OCI-LY1 (cell line): ENCODE results near the gene ENPP7.

Experiments
- H2AFZ ChIP-seq: fragments of 200-600 bp; sonication (generic), shearing (Covaris generic); 2 replicates; pipeline ENCODE4 v1.6.0; 2014; ENCODE audit warnings: antibody characterized with exemption, mild to moderate bottlenecking, low read length
- H3F3A ChIP-seq: fragments of 200-600 bp; sonication (generic), shearing (Covaris generic); 2 replicates; pipeline ENCODE4 v1.6.0; 2014; ENCODE audit warnings: mild to moderate bottlenecking, antibody characterized with exemption, low read length, moderate library complexity; ENCODE audit not compliant: insufficient read depth
- H3K27ac ChIP-seq: fragments of 200-600 bp; sonication (generic); 2 replicates; pipeline ENCODE4 v1.5.1; 2014; ENCODE audit warnings: low read length, mixed run types, mild to moderate bottlenecking, low read depth; ENCODE audit not compliant: poor library complexity, severe bottlenecking
- H3K27me3 ChIP-seq: fragments of 200-600 bp; sonication (generic); 2 replicates; pipeline ENCODE4 v1.6.0; 2014; ENCODE audit warnings: antibody characterized with exemption, mild to moderate bottlenecking, low read length, moderate library complexity; ENCODE audit not compliant: insufficient read depth
- H3K36me3 ChIP-seq: fragments of 200-600 bp; sonication (generic); 2 replicates; pipeline ENCODE4 v1.6.1; 2014; ENCODE audit warnings: mild to moderate bottlenecking, antibody characterized with exemption, low read length, moderate library complexity, mixed read lengths; ENCODE audit not compliant: insufficient read depth
- H3K4me1 ChIP-seq: fragments of 200-600 bp; sonication (generic); 2 replicates; pipeline ENCODE4 v1.5.1; 2014; ENCODE audit warnings: mild to moderate bottlenecking, low read length, moderate library complexity; ENCODE audit not compliant: insufficient read depth, severe bottlenecking
- H3K4me2 ChIP-seq: fragments of 200-600 bp; sonication (generic), shearing (Covaris generic); 2 replicates; pipeline ENCODE4 v1.6.1; 2014; ENCODE audit warnings: low read length
- H3K4me3 ChIP-seq: fragments of 200-600 bp; sonication (generic); 2 replicates; pipeline ENCODE4 v1.5.1; 2014; ENCODE audit warnings: low read length, low read depth, mild to moderate bottlenecking, mixed read lengths; ENCODE audit not compliant: poor library complexity, severe bottlenecking
- H3K79me2 ChIP-seq: fragments of 200-600 bp; shearing (Covaris generic); 2 replicates; pipeline ENCODE4 v1.6.1; 2016; ENCODE audit warnings: mixed run types, low read length, mixed read lengths; ENCODE audit not compliant: insufficient read depth
- H3K9ac ChIP-seq: fragments of 200-600 bp; sonication (generic), shearing (Covaris generic); 2 replicates; pipeline ENCODE4 v1.6.1; 2014; ENCODE audit warnings: mild to moderate bottlenecking, low read length, mixed read lengths
- H3K9me2 ChIP-seq: fragments of 200-600 bp; sonication (generic), shearing (Covaris generic); 2 replicates; pipeline ENCODE4 v1.6.1; 2014; ENCODE audit warnings: low read depth, mild to moderate bottlenecking, low read length, mixed read lengths
- H3K9me3 ChIP-seq: fragments of 200-600 bp; shearing (Covaris generic); 2 replicates; pipeline ENCODE4 v1.6.1; 2014; ENCODE audit warnings: low read length, mixed read lengths
- H4K20me1 ChIP-seq: fragments of 200-600 bp; sonication (generic), shearing (Covaris generic); 2 replicates; pipeline ENCODE4 v1.6.0; 2016; ENCODE audit warnings: mild to moderate bottlenecking, low read length; ENCODE audit not compliant: insufficient read depth
- CTCF ChIP-seq: fragments of 200-600 bp; sonication (generic), shearing (Covaris generic); IDR thresholded peaks from 2 replicates; pipeline ENCODE4 v1.5.1; 2017; ENCODE audit warnings: mild to moderate bottlenecking, antibody characterized with exemption, low read length, moderate library complexity, mixed read lengths
- EZH2 ChIP-seq: fragments of 200-600 bp; sonication (generic), shearing (Covaris generic); IDR thresholded peaks from 2 replicates; pipeline ENCODE4 v1.8.0; 2017; ENCODE audit warnings: borderline replicate concordance, mixed run types, mild to moderate bottlenecking, antibody characterized with exemption, low read length, moderate library complexity, mixed read lengths

The ENPP7 gene

GRCh38 chr17:79788455-79788854, 57.7 kb downstream of the ENPP7 start:
- H3K27ac ChIP-seq: no peak overlapping the region
- H3K4me3 ChIP-seq: no peak overlapping the region
- H3K36me3 ChIP-seq: peaks cover 20% of the 10 kb centered on the region
- H3K4me1 ChIP-seq: no peaks in the 10 kb centered on the region
- H3K9me2 ChIP-seq: no peaks in the 10 kb centered on the region
- no peak overlapping the region for H2AFZ ChIP-seq
- H3K9me3 ChIP-seq: no peaks in the 10 kb centered on the region
- H3K4me2 ChIP-seq: no peak overlapping the region
- no peak for TF ChIP-seq EZH2
- TF ChIP-seq CTCF: no peak
- H3K9ac ChIP-seq: no peak overlapping the region
- H3K79me2 ChIP-seq: no peaks in the 10 kb centered on the region
- H4K20me1 ChIP-seq: no peaks in the 10 kb centered on the region
- no peaks in the 10 kb centered on the region for H3F3A ChIP-seq
- no peaks in the 10 kb centered on the region for H3K27me3 ChIP-seq

- no peaks in the 10 kb centered on the region for H4K20me1 ChIP-seq
- H3K4me3 ChIP-seq: no peak overlapping the region
- H3F3A ChIP-seq: no peaks in the 10 kb centered on the region
- H3K36me3 ChIP-seq: peaks cover 16% of the 10 kb centered on the region
- no peak overlapping the region for H3K4me2 ChIP-seq
- H3K27me3 ChIP-seq: no peaks in the 10 kb centered on the region
- no peaks in the 10 kb centered on the region for H3K79me2 ChIP-seq
- H3K4me1 ChIP-seq: no peaks in the 10 kb centered on the region
- no peaks in the 10 kb centered on the region for H3K9me3 ChIP-seq
- H2AFZ ChIP-seq: no peak overlapping the region
- no peak overlapping the region for H3K27ac ChIP-seq
- no peak overlapping the region for H3K9ac ChIP-seq
- no peak for TF ChIP-seq CTCF
- TF ChIP-seq EZH2: no peak
- no peaks in the 10 kb centered on the region for H3K9me2 ChIP-seq
Observed at GRCh38 chr17:79788989-79789942, 58.5 kb downstream of the ENPP7 start.

- Histone ChIP-seq H3K4me2 (no peak overlapping the region), H3K79me2 (no peaks in the 10 kb centered on the region), H3F3A (no peaks in the 10 kb centered on the region), H3K27ac (no peak overlapping the region), H3K9me2 (no peaks in the 10 kb centered on the region), H3K36me3 (peaks cover 16% of the 10 kb centered on the region), H3K9ac (no peak overlapping the region), H3K4me1 (peaks cover 4% of the 10 kb centered on the region), H3K27me3 (no peaks in the 10 kb centered on the region), H3K9me3 (no peaks in the 10 kb centered on the region), H3K4me3 (no peak overlapping the region), H4K20me1 (no peaks in the 10 kb centered on the region), H2AFZ (no peak overlapping the region)
- TF ChIP-seq EZH2 (no peak), CTCF (peak; percentile 83)
Observed at GRCh38 chr17:79789943-79790804, 59.4 kb downstream of the ENPP7 start.
